NCI-H2029 (cell line): ENCODE results near the gene FCHSD1.

ENCODE experiments used
- DNase-seq: peaks from one replicate; lab custom pipeline; 2025; lab: John Stamatoyannopoulos, UW

FCHSD1 gene

DNA sequence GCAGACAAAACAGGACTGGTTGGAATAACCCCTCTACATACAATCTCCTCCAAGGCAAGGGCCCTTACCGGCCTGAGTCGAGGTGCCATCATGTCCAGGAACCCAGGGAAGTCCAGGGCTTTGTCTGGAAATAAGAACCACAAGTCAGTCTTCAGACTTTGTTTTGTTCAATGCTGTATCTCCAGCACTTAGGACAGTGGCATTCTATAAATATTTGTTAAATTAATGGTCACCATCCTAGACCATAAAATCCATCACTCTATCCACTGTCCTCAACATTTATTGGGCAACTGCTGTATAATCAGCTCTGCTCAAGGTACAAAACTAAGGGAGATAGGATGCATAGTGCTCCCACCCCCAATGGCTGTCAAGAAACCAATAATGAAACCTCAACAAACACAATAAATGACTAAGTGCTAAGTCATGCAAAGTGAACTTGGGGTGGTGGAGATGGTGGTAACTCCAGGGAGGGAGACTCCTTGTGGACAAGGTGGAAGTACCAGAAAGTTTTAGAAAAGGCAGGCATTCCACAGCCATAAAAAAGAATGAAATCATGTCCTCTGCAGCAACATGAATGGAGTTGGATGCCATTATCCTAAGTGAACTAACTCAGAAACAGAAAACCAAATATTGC is 9.5 kb downstream of the FCHSD1 start:
- DNase-seq: no peak

DNA sequence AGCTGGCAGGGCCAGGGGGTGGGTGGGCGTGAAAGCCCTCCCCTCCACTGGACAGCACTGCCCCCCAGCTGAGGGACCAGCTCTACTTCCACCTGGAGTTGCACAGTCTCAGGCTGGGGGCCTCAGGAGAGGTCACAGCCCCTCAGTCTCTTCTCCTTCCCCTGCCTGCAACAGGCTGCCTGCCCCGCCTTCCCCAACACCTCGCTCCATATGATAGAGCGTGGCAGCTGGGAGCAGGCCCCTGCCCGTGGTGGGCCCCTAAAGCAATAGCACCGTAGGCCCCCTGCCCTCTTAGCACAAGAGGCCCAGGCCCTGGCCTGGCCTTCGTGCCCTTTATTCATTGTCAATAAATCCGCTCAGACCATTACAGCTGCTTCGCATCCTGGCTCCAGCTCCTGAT is 10.5 kb downstream of the FCHSD1 start:
- no peak for DNase-seq

DNA sequence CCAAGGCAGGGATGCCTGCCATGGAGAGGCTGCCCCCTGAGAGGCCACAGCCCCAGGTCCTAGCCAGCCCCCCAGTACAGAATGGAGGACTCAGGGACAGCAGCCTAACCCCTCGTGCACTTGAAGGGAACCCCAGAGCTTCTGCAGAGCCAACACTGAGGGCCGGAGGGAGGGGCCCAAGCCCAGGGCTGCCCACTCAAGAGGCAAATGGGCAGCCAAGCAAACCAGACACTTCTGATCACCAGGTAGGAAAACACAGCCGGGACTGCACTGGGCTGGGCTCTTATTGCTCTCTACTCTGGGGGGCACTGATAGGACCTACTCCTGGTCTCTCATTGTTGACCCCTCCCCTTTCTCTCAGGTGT is 11.2 kb downstream of the FCHSD1 start:
- no peak for DNase-seq

DNA sequence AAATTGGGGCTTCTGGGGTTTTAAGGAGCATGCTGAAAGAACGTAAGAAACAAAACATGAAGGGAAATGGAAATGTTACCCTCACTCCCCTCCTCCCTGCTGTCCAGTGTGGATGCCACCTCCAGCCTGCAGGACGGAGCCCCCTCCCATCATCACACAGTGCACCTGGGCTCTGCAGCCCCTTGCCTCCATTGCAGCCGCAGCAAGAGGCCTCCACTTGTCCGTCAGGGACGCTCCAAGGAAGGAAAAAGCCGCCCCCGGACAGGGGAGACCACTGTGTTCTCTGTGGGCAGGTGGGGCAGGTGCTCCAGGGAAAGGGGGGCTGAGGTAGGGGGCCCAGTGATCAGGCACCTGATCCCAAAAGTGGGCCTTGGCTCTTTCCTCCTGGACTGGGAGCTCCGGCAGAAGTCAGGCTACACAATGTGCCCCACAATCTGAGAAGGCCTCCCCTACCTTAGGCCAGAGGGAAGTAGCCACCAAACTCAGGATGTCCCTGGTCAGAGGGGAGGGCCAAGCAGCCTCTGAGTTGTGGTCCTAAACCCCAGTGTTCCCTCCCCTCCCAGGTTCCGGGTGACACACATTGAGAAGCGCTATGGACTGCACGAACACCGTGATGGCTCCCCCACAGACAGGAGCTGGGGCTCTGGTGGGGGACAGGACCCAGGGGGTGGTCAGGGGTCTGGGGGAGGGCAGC is 11.7 kb downstream of the FCHSD1 start:
- no peak for DNase-seq

DNA sequence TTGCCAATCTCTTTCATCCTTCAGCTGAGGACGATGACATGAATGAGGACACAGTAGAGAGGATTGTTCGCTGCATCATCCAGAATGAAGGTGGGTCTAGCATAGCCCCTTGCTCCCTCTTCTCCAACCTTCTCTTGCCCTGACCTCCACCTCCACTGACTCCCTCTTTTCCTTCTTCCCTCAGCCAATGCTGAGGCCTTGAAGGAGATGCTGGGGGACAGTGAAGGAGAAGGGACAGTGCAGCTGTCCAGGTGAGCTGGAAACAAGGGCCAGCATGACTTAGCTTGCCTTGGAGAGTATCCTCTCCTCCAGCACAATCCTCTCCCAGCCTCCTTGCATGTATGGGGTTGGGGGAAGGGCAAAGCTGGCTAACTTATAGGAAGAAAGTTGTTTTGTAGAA is 12.4 kb downstream of the FCHSD1 start:
- no peak for DNase-seq

DNA sequence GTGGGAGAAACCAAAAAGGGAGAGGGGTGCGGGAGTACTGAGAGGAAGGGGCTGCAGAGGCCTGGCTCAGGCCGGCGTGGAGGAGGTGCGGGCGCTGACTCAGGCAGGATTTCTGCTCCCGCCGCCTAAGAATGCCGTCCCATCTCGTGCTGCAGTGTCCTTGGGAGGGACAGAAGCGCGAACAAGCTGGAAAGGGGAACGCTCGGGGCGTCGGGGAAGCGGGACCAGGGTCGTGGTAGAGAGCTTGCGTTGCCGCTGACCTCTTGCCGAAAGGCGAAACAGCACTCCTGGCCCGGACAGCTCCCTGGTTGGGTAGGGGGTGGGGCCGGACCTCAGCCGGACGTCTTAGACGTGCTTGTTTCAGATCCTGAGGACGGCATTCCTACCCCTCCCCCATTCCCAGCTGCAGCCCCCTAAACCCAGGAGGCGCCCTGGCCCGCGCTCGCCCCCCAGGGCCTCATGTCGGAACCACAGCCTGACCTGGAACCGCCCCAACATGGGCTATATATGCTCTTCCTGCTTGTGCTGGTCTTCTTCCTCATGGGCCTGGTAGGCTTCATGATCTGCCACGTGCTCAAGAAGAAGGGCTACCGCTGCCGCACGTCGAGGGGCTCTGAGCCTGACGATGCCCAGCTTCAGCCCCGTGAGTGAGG is 13.3 kb downstream of the FCHSD1 start:
- DNase-seq: no peak

DNA sequence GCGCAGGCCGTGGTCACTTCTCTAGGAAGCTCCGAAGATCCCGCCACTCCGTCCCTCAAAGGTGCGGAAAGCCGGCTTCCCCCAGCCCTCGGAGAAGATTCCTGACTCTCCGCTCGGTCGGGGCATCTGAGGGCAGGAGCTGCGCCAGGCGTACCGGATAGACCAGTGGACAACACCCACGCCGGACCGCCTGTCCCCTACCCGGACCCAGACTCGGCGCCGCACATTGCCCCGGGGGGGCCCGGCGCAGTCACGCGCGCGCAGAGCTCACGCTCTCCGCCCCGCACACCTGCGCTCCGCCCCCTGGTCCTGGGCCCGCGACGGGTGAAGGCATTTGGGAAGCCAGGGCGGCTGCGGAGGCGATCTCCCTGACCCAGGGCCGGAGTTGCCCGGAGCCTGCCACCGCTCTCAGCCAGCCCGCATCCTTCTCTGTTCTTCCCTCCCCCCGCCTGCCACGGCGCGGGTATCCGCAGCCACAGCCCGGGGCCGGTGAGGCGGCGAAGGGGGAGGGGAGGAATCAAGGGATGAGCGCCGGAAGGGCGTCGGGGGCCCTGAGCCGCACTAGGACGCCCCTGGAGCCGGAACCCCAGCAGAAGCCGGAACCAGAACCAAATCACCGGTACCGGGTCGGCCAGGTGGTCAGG is 14.0 kb downstream of the FCHSD1 start:
- DNase-seq: no peak

DNA sequence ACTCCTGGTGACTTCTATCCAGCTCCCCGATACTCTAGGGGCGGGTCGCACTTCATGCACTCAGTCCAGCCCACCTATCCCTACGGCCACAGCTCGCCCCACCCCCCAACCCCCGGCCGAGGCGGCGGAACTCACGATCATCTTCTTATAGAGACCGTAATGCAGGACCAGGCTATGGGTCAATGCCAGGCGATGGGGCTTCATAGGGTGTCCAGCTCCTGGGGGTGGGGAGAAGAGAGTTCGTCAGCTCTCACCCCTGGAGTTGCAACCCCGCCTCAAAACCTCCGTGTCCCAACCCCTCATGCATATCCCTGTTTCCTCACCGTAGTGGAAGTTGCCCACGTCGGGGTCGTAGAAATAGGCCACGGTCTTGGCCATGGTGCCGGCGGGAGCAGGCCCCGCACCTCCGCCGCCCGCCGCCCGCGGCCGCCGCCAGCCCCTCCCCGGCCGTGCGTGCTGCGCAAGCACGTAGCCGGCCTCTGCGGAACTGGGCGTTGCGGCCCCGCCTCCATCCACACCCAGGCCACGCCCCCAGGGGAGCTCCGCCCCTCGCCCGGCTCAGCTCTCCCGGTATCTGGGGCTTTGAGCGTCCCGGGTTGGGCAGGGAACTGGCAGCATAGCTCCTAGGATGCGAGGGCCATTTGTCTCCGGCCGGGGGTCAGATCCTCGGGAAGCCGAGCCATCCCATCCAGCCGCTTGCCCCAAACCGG is 14.7 kb downstream of the FCHSD1 start, which contains the start of the genes HDAC3 and RELL2:
TSS of gene HDAC3 (minus strand) at position 437 of the 710 bp plus-strand sequence. CDS start at position 378, 59 bp downstream.
TSS of gene RELL2 (plus strand) at position 585 of the 710 bp plus-strand sequence. CDS start 1,229 bp downstream, outside the sequence.
- peak; percentile 82 for DNase-seq

DNA sequence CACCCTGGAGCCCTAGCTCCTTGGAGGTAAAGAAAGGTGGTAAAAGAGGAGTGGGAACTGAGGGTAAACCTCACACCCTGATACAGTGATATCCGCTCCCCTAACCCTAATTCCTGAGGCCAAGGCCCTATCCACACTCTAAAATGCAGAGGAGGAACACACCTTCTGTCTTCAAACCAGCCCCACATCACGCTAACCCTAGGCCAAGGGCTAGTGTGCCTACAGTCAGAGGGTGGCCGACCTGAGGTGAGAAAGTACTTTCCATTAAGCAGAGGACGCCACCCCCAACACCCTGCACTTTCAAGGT is 15.2 kb downstream of the FCHSD1 start:
- no peak for DNase-seq

DNA sequence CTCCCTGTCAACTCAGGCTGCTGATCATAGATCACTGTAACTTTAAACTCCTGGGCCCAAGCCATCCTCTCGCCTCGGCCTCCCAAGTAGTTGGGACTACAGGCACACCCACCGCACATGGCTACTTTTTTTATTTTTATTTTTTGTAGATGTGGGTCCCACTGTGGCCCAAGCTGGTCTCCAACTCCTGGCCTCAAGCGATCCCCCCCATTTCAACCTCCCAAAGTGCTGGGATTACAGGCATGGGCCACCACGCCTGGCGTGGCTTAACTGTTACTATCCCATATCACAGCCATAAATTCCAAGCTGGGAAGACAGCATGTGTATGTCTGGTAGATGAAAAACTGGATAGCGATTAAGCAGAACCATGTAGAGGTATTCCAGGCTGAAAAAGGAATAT is 15.6 kb downstream of the FCHSD1 start:
- no peak for DNase-seq

DNA sequence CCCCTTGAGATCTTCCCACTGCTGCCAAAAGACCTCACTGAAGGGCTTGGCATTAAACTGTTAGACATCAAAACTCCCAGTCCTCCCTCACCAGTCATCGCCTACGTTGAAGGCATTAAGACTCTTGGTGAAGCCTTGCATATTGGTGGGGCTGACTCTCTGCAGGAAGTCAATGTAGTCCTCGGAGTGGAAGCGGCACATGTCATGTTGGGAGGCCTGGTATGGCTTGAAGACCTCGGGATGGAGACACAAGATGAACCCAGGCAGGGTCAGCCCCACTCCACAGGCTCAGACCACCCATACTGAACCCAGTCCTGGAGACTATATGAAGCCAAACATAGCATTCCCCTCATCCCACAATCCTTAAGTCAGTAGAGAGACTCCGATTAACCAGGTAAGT is 16.5 kb downstream of the FCHSD1 start:
- DNase-seq: no peak

DNA sequence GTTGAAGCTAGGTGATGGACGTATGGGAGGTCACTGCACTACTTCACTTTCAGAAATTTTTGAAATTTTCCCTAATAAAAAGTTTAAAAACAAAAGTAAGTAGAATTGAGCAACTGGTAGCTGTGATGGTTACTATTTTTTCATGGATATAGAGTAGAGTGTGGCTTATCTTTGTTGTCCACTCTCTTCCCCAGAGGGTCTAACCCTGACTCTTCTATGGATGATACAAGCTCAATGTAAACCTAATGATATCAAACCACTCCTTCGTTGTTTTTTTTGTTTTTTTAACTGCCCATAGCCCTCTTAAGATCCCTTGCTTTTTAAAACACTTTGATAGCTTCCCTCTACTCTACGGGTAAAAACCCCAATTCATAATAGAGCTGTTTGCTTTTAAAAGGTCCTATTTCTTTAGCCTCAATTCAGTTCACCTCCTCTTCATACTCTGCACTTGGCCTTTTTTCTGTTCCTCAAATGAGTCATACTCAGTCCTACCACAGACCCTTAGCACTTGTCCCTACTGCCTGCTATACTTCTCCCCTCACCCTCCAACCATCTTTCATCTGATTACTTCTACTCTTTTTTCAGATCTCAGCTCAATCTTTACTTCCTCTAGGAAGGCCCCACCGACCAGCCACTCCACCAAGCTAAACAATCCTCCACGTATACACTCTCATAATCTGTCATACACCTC is 17.2 kb downstream of the FCHSD1 start:
- no peak for DNase-seq

DNA sequence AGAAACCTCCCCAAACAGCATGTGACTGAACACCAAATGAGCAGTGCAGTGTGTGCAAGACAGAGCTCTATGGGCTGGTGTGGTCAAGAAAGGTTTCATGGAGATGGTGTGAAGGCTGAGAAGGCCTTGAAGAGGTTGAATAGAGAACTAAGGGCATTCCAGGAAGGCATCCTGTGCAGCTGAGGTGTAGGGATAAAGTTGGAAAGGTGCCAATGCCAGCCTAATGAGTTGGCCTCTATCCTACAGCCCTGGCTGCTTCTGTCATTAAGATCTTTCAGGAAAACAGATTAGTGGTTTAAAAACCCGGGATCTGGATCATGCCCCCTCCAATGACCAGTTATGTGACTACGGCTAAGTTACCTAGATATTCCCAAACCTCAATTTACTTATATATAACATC is 18.6 kb downstream of the FCHSD1 start:
- DNase-seq: peak; percentile 45

DNA sequence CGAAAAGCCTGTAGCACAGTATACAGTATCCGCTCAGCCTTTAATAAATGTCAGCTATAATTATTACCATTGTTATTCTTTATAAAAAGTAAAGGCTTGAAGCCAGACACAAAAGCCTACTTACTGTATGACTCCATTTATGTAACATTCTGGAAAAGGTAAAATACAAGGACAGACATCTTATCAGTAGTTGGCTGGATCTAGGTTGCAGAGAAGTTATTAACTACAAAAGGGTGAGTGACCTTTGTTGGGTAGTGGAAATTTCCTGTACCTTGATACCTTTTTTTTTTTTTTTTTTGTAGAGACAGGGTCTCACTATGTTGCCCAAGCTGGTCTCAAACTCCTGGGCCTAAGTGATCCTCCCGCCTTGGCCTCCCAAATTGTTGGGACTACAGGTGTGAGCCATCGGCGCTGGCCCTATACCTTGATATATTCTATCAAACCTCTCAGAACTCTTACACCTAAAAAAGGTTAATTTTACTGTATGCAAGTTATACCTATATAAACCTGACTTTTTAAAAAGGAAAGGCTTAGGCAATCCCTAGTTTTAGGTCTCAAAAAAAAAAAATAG is 20.6 kb downstream of the FCHSD1 start:
- DNase-seq: no peak

DNA sequence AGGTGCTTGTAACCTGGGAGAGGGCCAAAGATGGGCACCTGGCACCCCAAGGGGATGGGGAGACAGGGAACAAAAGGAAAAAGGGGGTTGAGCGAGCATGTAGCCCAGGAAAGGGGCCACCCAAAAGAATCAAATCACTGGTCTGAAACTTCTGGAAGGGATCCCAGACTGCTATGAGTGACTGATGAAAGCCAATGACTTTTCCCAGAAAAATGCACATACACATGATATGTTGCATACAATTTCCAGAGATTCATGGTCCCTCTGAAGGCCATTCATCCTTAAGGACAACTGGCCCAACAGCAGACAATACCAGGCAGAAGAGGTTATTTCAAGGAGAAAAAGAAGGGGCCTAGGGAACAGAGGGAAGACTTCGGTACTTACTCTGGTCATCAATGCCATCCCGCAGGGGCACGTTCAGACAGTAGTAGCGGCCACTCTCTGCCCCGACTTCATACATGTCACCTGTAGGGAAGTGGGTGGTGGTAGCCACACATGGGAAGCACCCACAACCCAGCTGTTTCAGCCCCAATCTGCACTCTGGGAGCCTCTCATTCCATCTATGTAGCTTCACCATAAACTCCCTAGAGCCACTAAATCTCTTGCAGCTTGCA is 22.9 kb downstream of the FCHSD1 start:
- no peak for DNase-seq

DNA sequence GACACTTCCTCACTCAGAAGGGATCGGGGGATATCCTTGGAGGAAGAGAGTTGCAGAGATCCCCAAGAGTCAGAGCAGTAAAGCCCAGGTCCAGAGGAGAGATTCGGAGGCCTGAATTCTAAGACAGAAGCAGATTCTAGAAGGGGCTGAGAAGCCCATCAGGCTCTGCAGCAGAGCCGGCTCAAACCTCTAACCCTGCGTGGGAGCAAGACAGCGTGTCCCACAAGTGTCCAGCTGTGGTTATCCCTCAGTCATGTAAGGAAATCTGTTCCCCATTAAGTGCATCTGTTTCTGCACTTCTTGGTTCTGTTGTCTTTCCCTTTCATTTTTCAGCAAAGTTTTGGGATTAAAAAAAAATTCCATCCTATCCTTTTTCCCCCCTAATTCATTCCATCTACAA is 27.6 kb downstream of the FCHSD1 start:
- DNase-seq: no peak

DNA sequence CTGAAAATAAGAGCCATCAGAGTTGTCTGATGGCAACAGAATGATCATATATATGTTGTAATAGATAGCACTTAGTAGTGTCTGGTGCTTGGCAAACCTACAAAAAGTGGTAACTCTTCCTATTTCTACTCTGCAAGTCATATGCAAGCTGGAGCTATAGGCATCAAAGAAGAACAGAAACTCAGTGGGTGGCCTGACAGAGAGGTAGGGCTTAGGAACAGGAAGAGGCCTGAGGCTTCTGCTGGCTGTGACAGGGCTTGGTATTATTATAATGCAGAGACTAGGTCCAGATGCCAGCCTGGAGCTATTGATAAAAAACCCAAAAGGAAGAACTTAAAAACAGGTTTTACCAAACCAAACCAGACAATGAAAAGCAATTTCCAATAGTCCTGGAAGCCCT is 28.0 kb downstream of the FCHSD1 start:
- DNase-seq: no peak

DNA sequence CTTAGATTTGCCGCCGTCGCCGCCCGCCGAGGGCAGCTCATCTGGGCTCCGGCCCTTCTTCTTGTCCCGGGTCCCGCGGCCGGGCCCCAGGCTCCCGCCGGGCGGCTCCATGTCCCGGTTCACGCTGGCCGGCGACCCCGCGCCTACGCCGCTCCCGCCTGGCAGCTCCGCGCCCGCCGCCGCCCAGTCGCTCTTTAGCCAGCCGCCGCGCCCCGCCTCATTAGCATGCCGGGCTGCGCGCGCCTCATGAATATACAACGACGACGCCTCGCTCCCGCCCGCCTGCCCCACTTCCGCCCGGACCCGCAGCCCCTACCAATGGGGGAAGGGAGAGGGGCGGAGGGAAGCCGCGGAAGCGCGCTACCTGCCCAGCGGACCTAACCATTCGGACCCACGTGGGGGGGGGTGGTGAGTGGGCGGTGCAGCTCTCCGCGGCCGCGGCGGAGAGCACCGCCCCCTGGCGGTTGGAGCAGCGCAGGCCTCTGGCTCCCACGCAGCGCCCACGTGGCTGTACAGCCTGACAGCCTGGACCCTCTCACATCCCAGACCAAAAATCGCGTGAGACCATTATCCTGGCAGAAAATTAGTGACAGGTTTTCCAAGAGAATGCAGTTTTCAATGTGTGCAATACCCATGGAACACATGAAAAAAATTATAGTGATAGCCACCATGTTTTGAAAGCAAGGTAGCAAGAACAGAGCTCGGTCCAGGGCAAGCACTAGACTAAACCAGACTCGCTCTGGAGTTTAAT is 32.2 kb downstream of the FCHSD1 start, which contains the start of gene DIAPH1:
TSS of gene DIAPH1 (minus strand) at position 197 of the 751 bp plus-strand sequence. CDS start at position 111, 86 bp downstream.
- peak; percentile 97 for DNase-seq

DNA sequence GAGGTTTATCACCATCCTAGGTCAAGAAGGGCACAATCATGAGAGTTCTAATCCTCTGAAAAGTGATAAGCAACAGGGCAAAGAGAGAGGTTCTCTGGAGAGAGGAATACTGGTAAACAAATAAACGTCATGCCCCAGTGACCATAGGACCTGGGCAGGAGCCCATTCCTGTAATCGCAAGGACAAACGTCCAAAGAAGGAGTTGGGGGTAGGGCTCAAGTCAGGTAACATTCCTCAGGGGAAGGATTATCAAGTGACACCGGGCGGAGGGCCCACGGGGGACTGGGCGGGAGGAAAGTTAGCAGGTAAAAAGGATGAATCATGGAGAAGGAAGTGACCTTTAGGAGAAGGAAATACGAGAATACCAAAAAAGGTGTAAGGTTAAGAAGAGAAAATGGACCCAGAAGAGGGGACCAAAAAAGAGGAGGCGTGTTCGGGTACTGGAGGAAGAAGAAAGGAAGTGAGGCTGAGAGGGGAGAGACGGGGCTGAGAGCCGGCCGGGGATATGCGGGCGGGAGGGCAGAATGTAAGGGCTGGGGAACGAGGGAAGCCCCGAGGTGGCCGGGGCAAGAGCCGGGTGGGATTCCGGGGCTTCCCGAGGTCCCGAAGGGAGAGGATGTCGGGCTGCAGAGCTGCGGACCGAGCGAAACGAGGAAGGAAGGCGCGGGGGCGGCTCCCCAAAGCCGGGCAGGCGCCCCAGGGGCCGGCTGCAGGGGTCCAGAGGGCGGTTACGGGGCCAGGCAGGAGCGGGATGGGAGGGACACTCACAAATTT is 33.0 kb downstream of the FCHSD1 start:
- peak; percentile 83 for DNase-seq
